HepG2 (cell line): ENCODE measurements around the gene INPP1. TPM values are rescaled to one million over a fixed set of nuclear protein-coding genes. Genes with fewer than 3 reads are reported as not detected.

Experiments used
- ARID4A ChIP-seq: sonication (generic); formaldehyde crosslinking; IDR thresholded peaks from 2 replicates; pipeline ENCODE4 v1.5.0; 2020; ENCODE audit warnings: mild to moderate bottlenecking, missing genetic modification reagents, borderline replicate concordance
- BATF2 ChIP-seq: sonication (generic); formaldehyde crosslinking; IDR thresholded peaks from 2 replicates; pipeline ENCODE4 v1.8.0; 2022; ENCODE audit warnings: mild to moderate bottlenecking, missing genetic modification reagents, moderate library complexity
- BORCS8-MEF2B ChIP-seq: sonication (generic); formaldehyde crosslinking; IDR thresholded peaks from 2 replicates; pipeline ENCODE4 v1.8.0; 2022; ENCODE audit warnings: mild to moderate bottlenecking, missing genetic modification reagents
- CCDC6 ChIP-seq: sonication (generic); formaldehyde crosslinking; IDR thresholded peaks from 2 replicates; pipeline ENCODE4 v1.8.1; 2022; ENCODE audit warnings: mild to moderate bottlenecking, missing genetic modification reagents, moderate library complexity
- DNMT1 ChIP-seq: sonication (generic); formaldehyde crosslinking; IDR thresholded peaks from 2 replicates; pipeline ENCODE4 v1.5.1; 2020; ENCODE audit warnings: mild to moderate bottlenecking, missing genetic modification reagents
- DPF2 ChIP-seq: sonication (generic); formaldehyde crosslinking; IDR thresholded peaks from 2 replicates; pipeline ENCODE4 v1.4.0; 2020; ENCODE audit warnings: mild to moderate bottlenecking, low read depth, missing genetic modification reagents, borderline replicate concordance
- E2F1 ChIP-seq: sonication (generic); formaldehyde crosslinking; IDR thresholded peaks from 2 replicates; pipeline ENCODE4 v1.5.0; 2020; ENCODE audit warnings: missing genetic modification reagents
- EHMT2 ChIP-seq: fragments of 200-600 bp; sonication (generic); IDR thresholded peaks from 2 replicates; pipeline ENCODE4 v1.7.0; 2017; ENCODE audit warnings: antibody characterized with exemption, low read depth, low read length, borderline replicate concordance
- KLF16 ChIP-seq, 2 experiments: sonication (generic) in 1 of 2; formaldehyde crosslinking in 1 of 2; IDR thresholded peaks; 2 replicates each; pipeline versions ENCODE4 v1.6.1 to v1.8.0; 2016 to 2023; ENCODE audit warnings: missing genetic modification reagents in 2 of 2, missing compliant biosample characterization in 1 of 2
- NFIC ChIP-seq: IDR thresholded peaks from 2 replicates; pipeline ENCODE4 v1.6.1; 2012; ENCODE audit warnings: mild to moderate bottlenecking, low read length, inconsistent platforms
- PHF21A ChIP-seq: sonication (generic); formaldehyde crosslinking; IDR thresholded peaks from 2 replicates; pipeline ENCODE4 v1.5.0; 2020; ENCODE audit warnings: mild to moderate bottlenecking, missing genetic modification reagents
- POLR2AphosphoS5 ChIP-seq: IDR thresholded peaks from 2 replicates; pipeline ENCODE4 v1.6.1; 2012; ENCODE audit warnings: low read depth, low read length
- TFAP4 ChIP-seq: sonication (generic); IDR thresholded peaks from 2 replicates; pipeline ENCODE4 v1.6.1; 2016; ENCODE audit warnings: low read depth, borderline replicate concordance
- UBTF ChIP-seq: sonication (generic); formaldehyde crosslinking; IDR thresholded peaks from 2 replicates; pipeline ENCODE4 v1.4.0; 2020; ENCODE audit warnings: mild to moderate bottlenecking, missing genetic modification reagents
- WIZ ChIP-seq: sonication (generic); formaldehyde crosslinking; IDR thresholded peaks from 2 replicates; pipeline ENCODE4 v1.5.1; 2020; ENCODE audit warnings: mild to moderate bottlenecking, missing genetic modification reagents
- YY1 ChIP-seq: IDR thresholded peaks from 2 replicates; pipeline ENCODE4 v1.6.1; 2011; ENCODE audit warnings: low read length, low read depth, moderate library complexity, mild to moderate bottlenecking; ENCODE audit not compliant: insufficient read depth, insufficient replicate concordance
- ZNF138 ChIP-seq: sonication (generic); formaldehyde crosslinking; IDR thresholded peaks from 2 replicates; pipeline ENCODE4 v1.5.0; 2020; ENCODE audit warnings: mild to moderate bottlenecking, low read depth, missing genetic modification reagents
- ZNF282 ChIP-seq: fragments of 450-650 bp; IDR thresholded peaks from 2 replicates; pipeline ENCODE4 v1.6.1; 2018; ENCODE audit not compliant: partially characterized antibody
- ZSCAN21 ChIP-seq: sonication (generic); formaldehyde crosslinking; IDR thresholded peaks from 2 replicates; pipeline ENCODE4 v1.8.0; 2022; ENCODE audit warnings: mild to moderate bottlenecking, missing genetic modification reagents, moderate library complexity, borderline replicate concordance
- polyA plus RNA-seq, 8 experiments: library from polyadenylated mRNA; depleted of rRNA in 3 of 8; stranded (reverse) in 7 of 8; unstranded in 1 of 8; fragments of >200 nt; fragmentation: Illumina TruSeq in 4 of 8; extraction: Trizol in 4 of 8; gene quantifications; 2 replicates each; pipeline versions ENCODE4 v1.2.1 to v1.2.3, GENCODE V29; 2011 to 2016; ENCODE audit warnings: low read depth in 4 of 8, missing spikeins in 1 of 8, mixed read lengths in 1 of 8; ENCODE audit not compliant: insufficient read depth in 1 of 8
- total RNA-seq, 5 experiments: library from RNA; depleted of rRNA; stranded (reverse); fragments of >200 nt; fragmentation: Illumina TruSeq; extraction: Trizol; gene quantifications; 2 replicates each; pipeline ENCODE4 v1.2.3, GENCODE V29; 2016; ENCODE audit warnings: low read depth in 1 of 5

INPP1 gene
- total and polyA plus RNA-seq, 2 of the 13 experiments (the other 11 are each of a cell fraction or from before 2014, with no cell fraction given), result 10.0 to 13.3 TPM

- 0 out of 2 replicates have a peak, but pooled peaks have one; percentile 19 for TF ChIP-seq ZNF138 (CRISPR knock-in tag)
- 0 out of 2 replicates have a peak, but pooled peaks have one; percentile 8 for TF ChIP-seq BORCS8-MEF2B
- TF ChIP-seq NFIC, result no peak
- TF ChIP-seq PHF21A (CRISPR knock-in tag), result no peak
- no peak for TF ChIP-seq ZNF282
- no peak for TF ChIP-seq E2F1
- TF ChIP-seq ARID4A (CRISPR knock-in tag), result peak; percentile 49; the same call in 1 of the 2 replicates
- no peak for TF ChIP-seq BATF2
- no peak for TF ChIP-seq KLF16 (CRISPR knock-in tag; IDR thresholded peaks at IDR 0.05)
- no peak for TF ChIP-seq DPF2 (CRISPR knock-in tag)
- no peak for TF ChIP-seq WIZ (CRISPR knock-in tag)
- peak; percentile 72; the same call in 1 of the 2 replicates for TF ChIP-seq CCDC6
- no peak; the same call in 1 of the 2 replicates for TF ChIP-seq ZSCAN21 (CRISPR knock-in tag)
- TF ChIP-seq DNMT1 (CRISPR knock-in tag), result no peak
- no peak for TF ChIP-seq TFAP4
- no peak for TF ChIP-seq EHMT2
- TF ChIP-seq POLR2AphosphoS5, result no peak
- TF ChIP-seq YY1, result peak; percentile 19
- peak; percentile 96 for TF ChIP-seq UBTF
These were observed 64.5 kb downstream of the INPP1 start, which contains the start of gene MFSD6 (continued) for GRCh38 chr2:190407662-190408537.
